NCI-H187 treated with DMSO at 0.1 percent for 48 hours (cell line): ENCODE measurements around the gene GABRB2.
"Not testable (repeated sequence)": the region's sequence is repeated elsewhere in the genome, so short reads cannot be mapped to it uniquely, and the experiment has no call there.

ENCODE experiments used
- DNase-seq: peaks from one replicate; lab custom pipeline; 2025; lab: John Stamatoyannopoulos, UW

The GABRB2 gene

GRCh38 chr5:161299053-161299452, 247.5 kb downstream of the GABRB2 start:
- no peak for DNase-seq

GRCh38 chr5:161297388-161297787, 249.1 kb downstream of the GABRB2 start:
- DNase-seq: not testable (repeated sequence)

- DNase-seq: no peak
Measured at GRCh38 chr5:161295721-161296250, 250.7 kb downstream of the GABRB2 start.

GRCh38 chr5:161288071-161288470, 258.5 kb downstream of the GABRB2 start:
- no peak for DNase-seq

GRCh38 chr5:161287436-161287835, 259.1 kb downstream of the GABRB2 start:
- no peak for DNase-seq

- no peak for DNase-seq
Measured at GRCh38 chr5:161286066-161286655, 260.4 kb downstream of the GABRB2 start.

GRCh38 chr5:161284445-161284844, 262.1 kb downstream of the GABRB2 start:
- DNase-seq: no peak

- no peak for DNase-seq
Measured at GRCh38 chr5:161283296-161283695, 263.2 kb downstream of the GABRB2 start.

- DNase-seq: no peak
Measured at GRCh38 chr5:161278739-161279660, 267.5 kb downstream of the GABRB2 start.

GRCh38 chr5:161277011-161277410, 269.5 kb downstream of the GABRB2 start:
- no peak for DNase-seq

- peak; percentile 24 for DNase-seq
Measured at GRCh38 chr5:161274951-161275350, 271.6 kb downstream of the GABRB2 start.

- no peak for DNase-seq
Measured at GRCh38 chr5:161273410-161273809, 273.1 kb downstream of the GABRB2 start.

- DNase-seq: no peak
Measured at GRCh38 chr5:161271816-161272215, 274.7 kb downstream of the GABRB2 start.

GRCh38 chr5:161269125-161269524, 277.4 kb downstream of the GABRB2 start:
- no peak for DNase-seq

GRCh38 chr5:161266954-161267353, 279.6 kb downstream of the GABRB2 start:
- DNase-seq: no peak

- DNase-seq: no peak
Measured at GRCh38 chr5:161265006-161265405, 281.5 kb downstream of the GABRB2 start.

GRCh38 chr5:161263191-161263590, 283.3 kb downstream of the GABRB2 start:
- DNase-seq: no peak

GRCh38 chr5:161261668-161262323, 284.7 kb downstream of the GABRB2 start:
- no peak for DNase-seq

- DNase-seq: no peak
Measured at GRCh38 chr5:161258438-161258837, 288.1 kb downstream of the GABRB2 start.

- DNase-seq: no peak
Measured at GRCh38 chr5:161256957-161257356, 289.6 kb downstream of the GABRB2 start.

- DNase-seq: not testable (repeated sequence)
Measured at GRCh38 chr5:161252955-161253354, 293.6 kb downstream of the GABRB2 start.

GRCh38 chr5:161246749-161247148, 299.8 kb downstream of the GABRB2 start:
- DNase-seq: no peak

- not testable (repeated sequence) for DNase-seq
Measured at GRCh38 chr5:161245846-161246245, 300.7 kb downstream of the GABRB2 start.
